Measurements from ENCODE around the gene RFTN2. TPM values are rescaled to one million over a fixed set of nuclear protein-coding genes. Genes with fewer than 3 reads are reported as not detected.
A peak's percentile ranks its signal among the peaks of the same experiment; 100 is the strongest.
"Not testable (repeated sequence)": the region's sequence is repeated elsewhere in the genome, so short reads cannot be mapped to it uniquely, and the experiment has no call there.

RFTN2 gene
- total RNA-seq, 4 donors from 2014 or later: 1.1 to 6.3 (median 3.2) TPM

DNA sequence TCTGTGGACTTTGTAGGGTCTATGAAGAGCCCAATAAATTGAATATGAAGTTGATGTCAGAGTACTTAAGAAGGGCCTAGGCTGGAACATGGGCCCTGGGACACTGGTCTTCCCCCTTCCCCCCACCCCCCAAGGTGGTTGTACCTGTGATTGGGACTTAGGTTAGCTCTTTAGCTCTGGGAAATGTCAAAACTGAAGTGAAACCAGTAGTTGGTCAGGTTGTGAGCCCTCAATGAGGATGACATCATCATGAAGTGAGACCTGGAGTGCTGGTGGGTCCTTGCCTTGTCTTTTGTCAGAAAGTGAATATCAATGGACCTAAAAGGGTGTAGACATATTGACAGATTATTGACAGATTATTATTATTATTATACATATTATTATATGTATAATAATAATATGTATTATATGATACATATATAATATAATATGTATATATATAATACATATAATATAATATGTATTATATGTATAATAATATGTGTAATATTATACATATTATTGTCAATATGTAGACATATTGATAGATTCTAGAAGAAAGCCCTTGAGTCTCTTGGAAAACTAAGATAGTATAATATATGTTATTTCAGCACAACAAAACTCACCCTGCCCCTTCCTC lies 35.1 kb upstream of the RFTN2 start:
- intact Hi-C loops (cut with DNase I; ENCODE audit: low total_unique reads): no loop called here
- TF ChIP-seq POLR2A (IDR thresholded peaks at IDR 0.05): no peak
- no peak for TF ChIP-seq CTCF (IDR thresholded peaks at IDR 0.05 in 4 of 5, conservative IDR thresholded peaks at IDR 0.05 in 1 of 5)
- no peaks in the 10 kb centered on the region for H3K9me3 ChIP-seq
- H3K27me3 ChIP-seq: no peaks in the 10 kb centered on the region
- H3K4me3 ChIP-seq: no peak overlapping the region
- peaks cover 0 to 5% of the 10 kb centered on the region in 2 donors for H3K36me3 ChIP-seq
- DNase-seq (no peak), ATAC-seq (no peak)
- H3K27ac ChIP-seq: no peak overlapping the region
- in situ Hi-C loops (cut with MboI; ENCODE audit: low sequenced_read_pairs in 4 of 4): no loop called here
- H3K4me1 ChIP-seq: peaks cover 36 to 37% of the 10 kb centered on the region in 2 donors

GRCh38 chr2:197709140-197709539 lies 33.8 kb upstream of the RFTN2 start:
- not testable (repeated sequence) for DNase-seq, H3K9me3 ChIP-seq, H3K27ac ChIP-seq, H3K27me3 ChIP-seq, H3K36me3 ChIP-seq, ATAC-seq, H3K4me3 ChIP-seq
- H3K4me1 ChIP-seq: peaks cover 36 to 43% of the 10 kb centered on the region in 2 donors
- intact Hi-C loops (cut with DNase I; ENCODE audit: low total_unique reads) (loop anchor here (5.0 to 10.0 kb wide), 4 partner anchors 257 to 1756 kb away; partner anchors contain the start of genes COQ10B, PGAP1 and SF3B1), in situ Hi-C loops (cut with MboI; ENCODE audit: low sequenced_read_pairs in 4 of 4) (loop anchor here (5.0 to 10.0 kb wide), 4 partner anchors 66 to 194 kb away; partner anchors contain the start of genes BOLL (in 2 of the 4) and MOB4 (in 1 of the 4))

DNA sequence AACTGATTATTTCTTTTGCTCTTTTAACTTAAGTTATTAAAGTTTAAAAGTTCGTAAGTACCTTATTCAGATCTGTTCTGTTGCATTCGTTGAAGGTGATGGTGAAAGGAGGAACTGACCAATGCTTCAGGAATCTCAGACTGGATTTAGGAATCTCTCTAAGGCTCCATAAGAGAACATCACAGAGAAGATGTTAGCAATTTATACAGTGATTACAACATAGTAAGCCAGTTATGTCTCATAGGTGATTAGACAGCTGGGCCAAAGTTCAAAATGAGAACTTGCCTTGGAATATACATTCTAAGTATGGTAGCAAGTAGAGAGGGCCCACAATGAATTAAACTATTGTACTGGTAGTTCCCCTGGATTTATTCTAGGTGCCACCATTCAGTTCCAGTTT lies 32.9 kb upstream of the RFTN2 start:
- peaks cover 0 to 5% of the 10 kb centered on the region in 2 donors for H3K36me3 ChIP-seq
- in situ Hi-C loops (cut with MboI; ENCODE audit: low sequenced_read_pairs in 4 of 4) (loop anchor here (5.0 to 10.0 kb wide), 4 partner anchors 66 to 194 kb away; partner anchors contain the start of genes BOLL (in 2 of the 4) and MOB4 (in 1 of the 4)), intact Hi-C loops (cut with DNase I; ENCODE audit: low total_unique reads) (loop anchor here (5.0 to 10.0 kb wide), 4 partner anchors 256 to 1756 kb away; partner anchors contain the start of genes COQ10B, PGAP1 and SF3B1)
- H3K9me3 ChIP-seq: no peaks in the 10 kb centered on the region
- no peak for ATAC-seq
- H3K27ac ChIP-seq: no peak overlapping the region
- TF ChIP-seq POLR2A (IDR thresholded peaks at IDR 0.05): no peak
- no peak for TF ChIP-seq CTCF (IDR thresholded peaks at IDR 0.05 in 4 of 5, conservative IDR thresholded peaks at IDR 0.05 in 1 of 5)
- H3K4me3 ChIP-seq: no peak overlapping the region
- H3K27me3 ChIP-seq: no peaks in the 10 kb centered on the region
- DNase-seq: no peak
- H3K4me1 ChIP-seq: peaks cover 36 to 43% of the 10 kb centered on the region in 2 donors

DNA sequence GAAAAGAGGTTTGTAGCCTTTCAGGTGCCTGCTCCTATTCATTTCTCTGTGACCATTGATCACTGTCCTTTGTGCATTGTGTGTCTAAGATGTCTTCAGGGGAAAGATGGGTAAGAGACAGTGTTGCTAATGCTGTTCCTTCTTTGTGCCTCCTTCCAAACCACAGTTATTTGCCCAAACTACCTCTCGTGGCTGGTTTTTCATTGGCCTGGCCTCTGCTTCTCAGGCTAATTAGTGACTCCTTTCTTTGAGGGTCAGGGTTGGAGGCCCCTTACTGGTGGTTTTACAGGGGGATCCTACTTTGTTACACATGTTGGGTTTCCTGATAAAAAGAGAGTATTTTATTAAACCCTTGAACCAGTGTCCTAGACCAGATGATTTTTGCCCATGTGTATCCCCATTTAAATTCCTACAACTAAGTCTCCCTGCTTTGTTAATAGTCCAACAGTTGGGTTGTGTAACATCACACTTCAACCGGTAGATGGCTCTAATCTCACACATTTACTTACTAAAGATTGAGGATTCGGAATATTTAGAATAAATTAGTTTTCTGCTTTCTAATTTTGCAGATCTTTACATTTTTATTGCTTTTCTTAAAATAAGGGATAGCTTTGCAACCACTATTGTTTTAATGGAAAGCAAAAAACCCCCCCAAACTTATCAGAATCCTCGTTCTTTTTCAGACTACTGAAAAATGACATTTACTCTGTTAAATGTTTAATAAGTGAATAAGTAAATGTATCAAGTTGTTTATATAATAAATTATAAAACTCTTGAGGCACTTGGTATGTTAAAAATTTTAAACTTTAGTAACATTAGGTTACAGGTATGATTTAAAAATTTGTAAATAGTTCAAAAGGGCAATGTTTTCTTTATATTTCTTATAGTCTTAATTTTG lies 32.2 kb upstream of the RFTN2 start:
- in situ Hi-C loops (cut with MboI; ENCODE audit: low sequenced_read_pairs in 4 of 4): loop anchor here (5.0 to 10.0 kb wide), 4 partner anchors 67 to 193 kb away; partner anchors contain the start of genes BOLL (in 2 of the 4) and MOB4 (in 1 of the 4)
- TF ChIP-seq POLR2A (IDR thresholded peaks at IDR 0.05): no peak
- peak; percentile 46 to 78 (median 63) for TF ChIP-seq CTCF (IDR thresholded peaks at IDR 0.05 in 4 of 5, conservative IDR thresholded peaks at IDR 0.05 in 1 of 5)
- Histone ChIP-seq H3K27ac (peak overlapping the region in 1 of 4 donors; percentile 80), H3K9me3 (no peaks in the 10 kb centered on the region), H3K27me3 (no peaks in the 10 kb centered on the region), H3K4me1 (peaks cover 36 to 43% of the 10 kb centered on the region in 2 donors), H3K36me3 (peaks cover 0 to 5% of the 10 kb centered on the region in 2 donors), H3K4me3 (peak overlapping the region; percentile 78 to 97 (median 85))
- intact Hi-C loops (cut with DNase I; ENCODE audit: low total_unique reads): loop anchor here (2.0 to 10.0 kb wide), 5 partner anchors 77 to 1757 kb away; partner anchors contain the start of genes BOLL, COQ10B, PGAP1 and SF3B1
- ATAC-seq (no peak), DNase-seq (no peak)
